ENCODE results near the gene ADH1A. TPM values are rescaled to one million over a fixed set of nuclear protein-coding genes. Genes with fewer than 3 reads are reported as not detected.
"Not testable (repeated sequence)": the region's sequence is repeated elsewhere in the genome, so short reads cannot be mapped to it uniquely, and the experiment has no call there.

Gene ADH1A
- total RNA-seq, 2 experiments from 2014 or later, result not detected

- Mint-ChIP-seq H3K27ac (no peak overlapping the region), H3K27me3 (ENCODE audit: low read depth) (peaks cover 4% of the 10 kb centered on the region), H3K9me3 (no peaks in the 10 kb centered on the region), H3K4me3 (no peak overlapping the region), H3K36me3 (ENCODE audit: low read depth) (no peaks in the 10 kb centered on the region), H3K4me1 (ENCODE audit: low read depth) (no peaks in the 10 kb centered on the region)
- CTCF ChIA-PET, result no interaction called here
- no peak for DNase-seq
- intact Hi-C loops (cut with micrococcal nuclease), result no loop called here
Observed at GRCh38 chr4:99273704-99274103, 17.1 kb downstream of the ADH1A start.

DNA sequence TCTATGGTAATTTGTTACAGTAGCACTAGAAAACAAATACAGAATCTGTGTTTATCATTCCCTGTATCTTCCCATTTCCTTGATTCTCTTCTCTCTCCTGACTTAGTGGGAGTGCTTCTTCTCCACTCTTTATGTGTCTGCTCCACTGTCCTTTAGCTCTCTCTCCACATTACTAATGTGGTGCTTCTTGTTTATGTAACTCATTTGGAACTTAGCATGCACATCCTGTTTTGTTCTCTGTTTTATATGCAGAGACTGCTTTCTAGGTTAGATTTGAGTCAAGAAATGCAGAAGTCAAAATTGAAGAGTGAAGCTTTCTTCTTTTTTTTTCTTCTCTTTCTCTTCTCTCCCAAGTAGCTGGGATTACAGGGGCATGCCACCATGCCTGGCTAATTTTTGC, 25.9 kb downstream of the ADH1A start:
- Mint-ChIP-seq H3K27me3 (ENCODE audit: low read depth) (no peaks in the 10 kb centered on the region), H3K4me1 (ENCODE audit: low read depth) (no peaks in the 10 kb centered on the region), H3K4me3 (no peak overlapping the region), H3K9me3 (peaks cover 6% of the 10 kb centered on the region), H3K36me3 (ENCODE audit: low read depth) (no peaks in the 10 kb centered on the region), H3K27ac (no peak overlapping the region)
- intact Hi-C loops (cut with micrococcal nuclease), result no loop called here
- DNase-seq, result no peak
- CTCF ChIA-PET, result interaction anchor here (0.6 to 0.7 kb wide), 2 partner anchors 37 to 873 kb away, joined by 3 to 4 read pairs; no protein-coding TSS in a partner anchor

DNA sequence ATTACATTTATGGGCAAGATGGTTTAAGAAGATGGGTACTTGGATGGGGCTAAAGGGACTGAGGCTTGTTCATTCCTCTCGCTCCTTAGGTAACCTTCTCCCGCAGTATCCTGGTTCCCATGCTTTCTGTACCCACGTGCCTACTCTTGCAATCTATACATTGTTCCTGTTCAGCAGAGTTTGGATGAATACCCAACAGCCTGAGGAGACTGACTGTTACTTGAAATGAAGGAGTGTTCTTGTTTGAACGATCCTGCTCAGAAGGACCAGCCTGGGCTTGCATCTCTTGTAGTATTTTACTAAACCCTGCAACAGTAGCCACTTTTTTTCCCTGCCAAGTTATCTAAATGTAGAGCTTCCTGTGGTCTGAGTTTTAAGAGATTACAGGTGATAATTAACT, 38.0 kb downstream of the ADH1A start:
- intact Hi-C loops (cut with micrococcal nuclease), result no loop called here

GRCh38 chr4:99248714-99249113, 42.1 kb downstream of the ADH1A start:
- Mint-ChIP-seq H3K4me3 (no peak overlapping the region), H3K4me1 (ENCODE audit: low read depth) (no peaks in the 10 kb centered on the region), H3K27me3 (ENCODE audit: low read depth) (peaks cover 4% of the 10 kb centered on the region), H3K9me3 (peaks cover 16% of the 10 kb centered on the region), H3K27ac (no peak overlapping the region), H3K36me3 (ENCODE audit: low read depth) (no peaks in the 10 kb centered on the region)
- intact Hi-C loops (cut with micrococcal nuclease), result no loop called here
- CTCF ChIA-PET, result no interaction called here
- no peak for DNase-seq

More for the DNA sequence above, 38.0 kb downstream of the ADH1A start:
- no peak for DNase-seq
- Mint-ChIP-seq H3K27me3 (ENCODE audit: low read depth) (no peaks in the 10 kb centered on the region), H3K4me1 (ENCODE audit: low read depth) (no peaks in the 10 kb centered on the region), H3K36me3 (ENCODE audit: low read depth) (no peaks in the 10 kb centered on the region), H3K9me3 (peaks cover 1% of the 10 kb centered on the region), H3K27ac (no peak overlapping the region), H3K4me3 (no peak overlapping the region)
- CTCF ChIA-PET, result no interaction called here

DNA sequence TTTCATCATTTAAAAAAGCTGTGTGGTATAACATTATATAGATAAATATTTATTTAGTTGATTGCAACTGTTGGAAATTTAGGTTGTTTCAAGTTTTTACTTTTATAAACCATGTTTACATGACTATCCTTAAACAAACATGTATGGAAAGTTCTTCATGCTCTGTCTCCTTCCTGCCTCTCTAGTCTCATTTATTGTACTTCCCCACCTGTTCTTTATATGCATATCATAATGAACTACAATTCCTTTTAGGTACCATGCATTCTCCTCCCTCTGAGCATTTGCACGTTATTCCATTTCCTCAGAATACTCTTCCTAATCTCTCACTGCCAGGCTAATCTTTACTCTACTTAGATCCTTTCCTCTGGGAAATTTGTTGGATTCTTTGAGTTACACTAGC, 54.8 kb downstream of the ADH1A start:
- no peak overlapping the region for H3K4me3 Mint-ChIP-seq
- CTCF ChIA-PET, result interaction anchor here (0.6 kb wide), 1 partner anchor 1105 kb away, joined by 3 read pairs; no protein-coding TSS in a partner anchor
- intact Hi-C loops (cut with micrococcal nuclease), result no loop called here
- H3K36me3 Mint-ChIP-seq (ENCODE audit: low read depth), result no peaks in the 10 kb centered on the region
- H3K4me1 Mint-ChIP-seq (ENCODE audit: low read depth), result no peaks in the 10 kb centered on the region
- H3K27me3 Mint-ChIP-seq (ENCODE audit: low read depth), result peaks cover 2% of the 10 kb centered on the region
- no peak for DNase-seq
- H3K9me3 Mint-ChIP-seq, result peaks cover 3% of the 10 kb centered on the region
- no peak overlapping the region for H3K27ac Mint-ChIP-seq

DNA sequence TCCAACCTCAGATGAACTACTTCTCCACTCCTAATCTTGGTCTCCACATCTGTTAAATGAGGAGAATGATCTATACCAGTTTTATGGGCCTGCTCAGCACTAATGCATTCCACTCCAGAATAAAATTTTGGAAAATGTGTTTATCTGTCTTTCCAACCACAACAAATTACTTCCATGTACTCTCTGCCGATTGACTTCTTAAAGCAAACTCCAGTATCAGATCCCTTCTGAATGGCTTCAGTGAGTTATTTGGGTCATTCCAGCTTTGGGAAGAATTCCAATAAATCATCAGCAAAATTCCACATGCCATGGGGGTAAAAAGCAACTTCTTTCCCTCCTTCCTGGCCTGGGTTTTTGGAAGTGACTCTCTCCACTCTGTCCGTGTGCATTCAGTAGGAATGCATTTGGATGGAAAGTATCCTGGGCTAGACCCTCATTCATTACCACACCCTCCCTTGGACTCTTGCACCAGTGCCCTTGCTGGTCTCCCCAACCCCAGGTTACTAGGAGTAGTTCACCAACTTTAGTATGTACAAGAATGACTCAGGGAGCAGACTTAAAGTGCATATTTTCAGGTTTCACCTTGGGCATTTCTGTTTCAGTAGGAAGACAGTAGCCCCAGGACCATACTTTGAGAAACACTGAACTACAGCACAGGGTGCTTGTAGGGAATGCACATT, 56.3 kb downstream of the ADH1A start:
- Mint-ChIP-seq H3K9me3 (peaks cover 7% of the 10 kb centered on the region), H3K4me1 (ENCODE audit: low read depth) (no peaks in the 10 kb centered on the region), H3K27ac (no peak overlapping the region), H3K27me3 (ENCODE audit: low read depth) (peaks cover 2% of the 10 kb centered on the region), H3K4me3 (no peak overlapping the region), H3K36me3 (ENCODE audit: low read depth) (no peaks in the 10 kb centered on the region)
- CTCF ChIA-PET, result no interaction called here
- no peak for DNase-seq
- intact Hi-C loops (cut with micrococcal nuclease), result no loop called here

DNA sequence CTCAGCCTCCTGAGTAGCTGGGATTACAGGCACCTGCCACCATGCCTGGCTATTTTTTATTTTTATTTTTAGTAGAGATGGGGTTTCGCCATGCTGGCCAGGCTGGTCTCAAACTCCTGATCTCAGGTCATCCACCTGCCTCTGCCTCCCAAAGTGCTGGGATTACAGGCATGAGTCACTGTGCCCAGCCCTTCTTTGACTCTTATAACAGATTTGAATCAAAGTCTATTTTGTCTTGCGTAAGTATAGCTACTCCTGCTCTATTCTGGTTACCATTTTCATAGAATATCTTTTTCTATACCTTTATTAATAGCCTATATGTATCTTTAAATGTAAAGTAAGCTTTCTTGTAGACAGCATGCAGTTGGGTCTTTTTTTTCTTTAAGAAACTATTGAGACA, 57.4 kb downstream of the ADH1A start:
- CTCF ChIA-PET; H3K4me1 Mint-ChIP-seq (ENCODE audit: low read depth); H3K4me3 Mint-ChIP-seq; H3K27me3 Mint-ChIP-seq (ENCODE audit: low read depth); H3K36me3 Mint-ChIP-seq (ENCODE audit: low read depth); DNase-seq; H3K27ac Mint-ChIP-seq; H3K9me3 Mint-ChIP-seq; intact Hi-C loops (cut with micrococcal nuclease): not testable (repeated sequence)

- H3K4me1 Mint-ChIP-seq (ENCODE audit: low read depth); H3K36me3 Mint-ChIP-seq (ENCODE audit: low read depth); DNase-seq; H3K27me3 Mint-ChIP-seq (ENCODE audit: low read depth); H3K27ac Mint-ChIP-seq; H3K4me3 Mint-ChIP-seq; intact Hi-C loops (cut with micrococcal nuclease); CTCF ChIA-PET: not testable (repeated sequence)
- H3K9me3 Mint-ChIP-seq, result peaks cover 11% of the 10 kb centered on the region
Observed at GRCh38 chr4:99228706-99229105, 62.1 kb downstream of the ADH1A start.

DNA sequence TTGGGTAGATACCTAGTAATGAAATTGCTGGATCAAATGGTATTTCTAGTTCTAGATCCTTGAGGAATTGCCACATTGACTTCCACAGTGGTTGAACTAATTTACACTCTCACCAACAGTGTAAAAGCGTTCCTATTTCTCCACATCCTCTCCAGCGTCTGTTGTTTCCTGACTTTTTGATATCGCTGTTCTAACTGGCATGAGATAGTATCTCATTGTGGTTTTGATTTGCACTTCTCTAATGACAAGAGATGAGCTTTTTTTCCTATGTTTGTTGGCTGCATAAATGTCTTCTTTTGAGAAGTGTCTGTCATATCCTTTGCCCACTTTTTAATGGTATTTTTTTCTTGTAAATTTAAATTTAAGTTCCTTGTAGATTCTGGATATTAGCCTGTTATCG, 63.1 kb downstream of the ADH1A start:
- peaks cover 13% of the 10 kb centered on the region for H3K9me3 Mint-ChIP-seq

More for the DNA sequence above, 63.1 kb downstream of the ADH1A start:
- H3K27me3 Mint-ChIP-seq (ENCODE audit: low read depth); H3K27ac Mint-ChIP-seq; H3K36me3 Mint-ChIP-seq (ENCODE audit: low read depth); intact Hi-C loops (cut with micrococcal nuclease); DNase-seq; H3K4me1 Mint-ChIP-seq (ENCODE audit: low read depth); H3K4me3 Mint-ChIP-seq; CTCF ChIA-PET: not testable (repeated sequence)

Other genes with a start within 250 kb of the ADH1A start
- 10 to 100 TPM; 94.3 to 99.9 TPM for gene ADH5, start 202.2 kb downstream of the ADH1A start, total RNA-seq
- not detected for gene ADH4, start 146.7 kb downstream of the ADH1A start, total RNA-seq
- gene ADH6, start 71.7 kb downstream of the ADH1A start, total RNA-seq, result not detected
- not detected for gene ADH1B, start 30.4 kb upstream of the ADH1A start, total RNA-seq
- not detected for gene ADH1C, start 61.8 kb upstream of the ADH1A start, total RNA-seq
- not detected for gene ADH7, start 144.4 kb upstream of the ADH1A start, total RNA-seq
- gene C4orf17, start 220.0 kb upstream of the ADH1A start, total RNA-seq, result not detected